ENCODE results near the gene SLC22A15.

SLC22A15 gene

GRCh38 chr1:115976062-115976920 is at the start of gene SLC22A15:
TSS of gene SLC22A15 (plus strand) at chr1:115976513. CDS start at chr1:115976628, 115 bp downstream.
- Histone ChIP-seq H3K4me3 (replicated peaks; ENCODE audit: low read depth, low read length) (peak within 1 kb of the TSS; percentile 71), H3K27me3 (replicated peaks; ENCODE audit: control insufficient read depth, insufficient read depth, low read length) (no peaks in the 10 kb centered on the region), H3K36me3 (ENCODE audit: control insufficient read depth, insufficient read depth, low read length) (no peaks in the 10 kb centered on the region)
- no peak for TF ChIP-seq CTCF (IDR thresholded peaks at IDR 0.05; ENCODE audit: insufficient read depth, low read length, poor library complexity, severe bottlenecking)
- peak; percentile 69 for DNase-seq (ENCODE audit: extremely low read depth, insufficient read length)

- Histone ChIP-seq H3K27me3 (replicated peaks; ENCODE audit: control insufficient read depth, insufficient read depth, low read length) (no peaks in the 10 kb centered on the region; the same call in none of the 2 replicates), H3K4me3 (replicated peaks; ENCODE audit: low read depth, low read length) (no peak overlapping the region), H3K36me3 (ENCODE audit: control insufficient read depth, insufficient read depth, low read length) (no peaks in the 10 kb centered on the region)
- no peak for TF ChIP-seq CTCF (IDR thresholded peaks at IDR 0.05; ENCODE audit: insufficient read depth, low read length, poor library complexity, severe bottlenecking)
- DNase-seq (ENCODE audit: extremely low read depth, insufficient read length): no peak
Observed at GRCh38 chr1:115927971-115928370, 48.3 kb upstream of the SLC22A15 start.

GRCh38 chr1:115929881-115930280 is 46.4 kb upstream of the SLC22A15 start:
- H3K36me3 ChIP-seq (ENCODE audit: control insufficient read depth, insufficient read depth, low read length): no peaks in the 10 kb centered on the region
- H3K4me3 ChIP-seq (replicated peaks; ENCODE audit: low read depth, low read length): no peak overlapping the region
- DNase-seq (ENCODE audit: extremely low read depth, insufficient read length): no peak
- H3K27me3 ChIP-seq (replicated peaks; ENCODE audit: control insufficient read depth, insufficient read depth, low read length): no peaks in the 10 kb centered on the region; the same call in 1 of the 2 replicates
- TF ChIP-seq CTCF (IDR thresholded peaks at IDR 0.05; ENCODE audit: insufficient read depth, low read length, poor library complexity, severe bottlenecking): no peak

- no peak overlapping the region for H3K4me3 ChIP-seq (replicated peaks; ENCODE audit: low read depth, low read length)
- no peak for DNase-seq (ENCODE audit: extremely low read depth, insufficient read length)
- no peak for TF ChIP-seq CTCF (IDR thresholded peaks at IDR 0.05; ENCODE audit: insufficient read depth, low read length, poor library complexity, severe bottlenecking)
- no peaks in the 10 kb centered on the region for H3K36me3 ChIP-seq (ENCODE audit: control insufficient read depth, insufficient read depth, low read length)
- H3K27me3 ChIP-seq (replicated peaks; ENCODE audit: control insufficient read depth, insufficient read depth, low read length): no peaks in the 10 kb centered on the region; the same call in none of the 2 replicates
Observed at GRCh38 chr1:115933625-115934024, 42.7 kb upstream of the SLC22A15 start.

- no peak for TF ChIP-seq CTCF (IDR thresholded peaks at IDR 0.05; ENCODE audit: insufficient read depth, low read length, poor library complexity, severe bottlenecking)
- no peak overlapping the region for H3K4me3 ChIP-seq (replicated peaks; ENCODE audit: low read depth, low read length)
- H3K36me3 ChIP-seq (ENCODE audit: control insufficient read depth, insufficient read depth, low read length): no peaks in the 10 kb centered on the region
- no peaks in the 10 kb centered on the region; the same call in 1 of the 2 replicates for H3K27me3 ChIP-seq (replicated peaks; ENCODE audit: control insufficient read depth, insufficient read depth, low read length)
- DNase-seq (ENCODE audit: extremely low read depth, insufficient read length): no peak
Observed at GRCh38 chr1:115939455-115939854, 36.9 kb upstream of the SLC22A15 start.

Measured in GM06990 (cell line).